ENCODE measurements around the gene CEACAM3. TPM values are rescaled to one million over a fixed set of nuclear protein-coding genes. Genes with fewer than 3 reads are reported as not detected.

CEACAM3 gene
- total RNA-seq, 1 experiment from 2014 or later, result not detected

GRCh38 chr19:41753159-41753558 lies 43.2 kb upstream of the CEACAM3 start:
- H3K4me2 ChIP-seq (ENCODE audit: insufficient read depth, insufficient read length, low read length), result no peak overlapping the region
- no CpG with 5 or more reads among the region's 12 CpGs for WGBS (ENCODE audit: extremely low coverage, insufficient read length, low lambda C conversion rate)
- no peak overlapping the region for H3K27ac ChIP-seq (ENCODE audit: insufficient read length, low read depth, low read length)

More at GRCh38 chr19:41753159-41753558, 43.2 kb upstream of the CEACAM3 start:
- no peak overlapping the region for H2BK15ac ChIP-seq (ENCODE audit: low read depth, low read length)
- H3K9me3 ChIP-seq (ENCODE audit: control insufficient read depth, low read depth, low read length), result no peaks in the 10 kb centered on the region
- no peak overlapping the region for H3K4ac ChIP-seq (ENCODE audit: low read depth, low read length)
- H2BK120ac ChIP-seq (ENCODE audit: low read depth, low read length, poor library complexity, severe bottlenecking), result no peak overlapping the region
- no peak overlapping the region for H2AFZ ChIP-seq (ENCODE audit: low read length)
- peak; percentile 73 for TF ChIP-seq CTCF (conservative IDR thresholded peaks at IDR 0.05)
- H3K23me2 ChIP-seq (ENCODE audit: insufficient read length, low read depth, low read length, poor library complexity, severe bottlenecking), result no peaks in the 10 kb centered on the region
- H3K4me1 Mint-ChIP-seq, result no peaks in the 10 kb centered on the region
- H3K4me3 Mint-ChIP-seq, result no peak overlapping the region
- H4K5ac ChIP-seq (ENCODE audit: insufficient read length, low read depth, low read length), result no peak overlapping the region
- peaks cover 23 to 79% of the 10 kb centered on the region in 2 experiments for H3K9me3 Mint-ChIP-seq
- no peak overlapping the region for H3K56ac ChIP-seq (ENCODE audit: insufficient read length, low read depth, low read length)
- no peak overlapping the region for H2BK5ac ChIP-seq (ENCODE audit: insufficient read length, low read length)
- no peak overlapping the region for H3K14ac ChIP-seq (ENCODE audit: insufficient read depth, low read length)
- no peaks in the 10 kb centered on the region for H4K20me1 ChIP-seq (ENCODE audit: control insufficient read depth, insufficient read depth, insufficient read length)
- no peaks in the 10 kb centered on the region for H3K79me1 ChIP-seq (ENCODE audit: insufficient read depth, low read depth, low read length, poor library complexity, severe bottlenecking)
- H3K27me3 Mint-ChIP-seq (ENCODE audit: low read depth), result peaks cover 7% of the 10 kb centered on the region
- no peak overlapping the region for H3K27ac Mint-ChIP-seq
- no peaks in the 10 kb centered on the region for H3K4me1 ChIP-seq (ENCODE audit: insufficient read depth, low read length)
- no peak overlapping the region for H2AK5ac ChIP-seq (ENCODE audit: insufficient read length, low read length)
- no peaks in the 10 kb centered on the region for H3K27me3 ChIP-seq (ENCODE audit: insufficient read depth, low read length)
- H2BK20ac ChIP-seq (ENCODE audit: low read depth, low read length, poor library complexity, severe bottlenecking), result no peak overlapping the region
- H3K18ac ChIP-seq (ENCODE audit: insufficient read length, low read depth, low read length), result no peak overlapping the region
- no peak overlapping the region for H4K91ac ChIP-seq (ENCODE audit: insufficient read length, low read depth, low read length)
- H3K36me3 Mint-ChIP-seq (ENCODE audit: insufficient read depth in 1 of 3, low read depth in 3 of 3), result peaks cover 0 to 25% (median 0%) of the 10 kb centered on the region in 3 experiments; a peak in 2 of 7 replicates
- H3T11ph ChIP-seq (ENCODE audit: low read length), result no peak overlapping the region
- H4K8ac ChIP-seq (replicated peaks; ENCODE audit: insufficient read length, low read depth, low read length), result no peak overlapping the region
- H3K79me2 ChIP-seq (ENCODE audit: insufficient read depth, low read length), result no peaks in the 10 kb centered on the region
- H3K9ac ChIP-seq (ENCODE audit: extremely low read depth, insufficient read length, low read length), result no peak overlapping the region
- peak; percentile 65 for DNase-seq
- no peak overlapping the region for H3K23ac ChIP-seq (ENCODE audit: insufficient read length, low read depth, low read length)
- no peak overlapping the region for H2BK12ac ChIP-seq (ENCODE audit: insufficient read length, low read depth, low read length)
